Activated CD4-positive, CD25-positive, alpha-beta regulatory T cell (primary cell): ENCODE results near the gene ULK4.
"Not testable (repeated sequence)": the region's sequence is repeated elsewhere in the genome, so short reads cannot be mapped to it uniquely, and the experiment has no call there.

Experiments used
- DNase-seq, 4 experiments: peaks; one replicate each; lab custom pipeline; 2025; lab: John Stamatoyannopoulos, UW

Gene ULK4

GRCh38 chr3:41574900-41575299 lies 387.0 kb downstream of the ULK4 start:
- no peak for DNase-seq

- no peak for DNase-seq
Measured at GRCh38 chr3:41573591-41573990, 388.3 kb downstream of the ULK4 start.

- no peak for DNase-seq
Measured at GRCh38 chr3:41572092-41572491, 389.8 kb downstream of the ULK4 start.

GRCh38 chr3:41569632-41570305 lies 392.1 kb downstream of the ULK4 start:
- no peak for DNase-seq

- no peak for DNase-seq
Measured at GRCh38 chr3:41565948-41566514, 395.9 kb downstream of the ULK4 start.

GRCh38 chr3:41565003-41565402 lies 396.9 kb downstream of the ULK4 start:
- no peak for DNase-seq

GRCh38 chr3:41556245-41556644 lies 405.7 kb downstream of the ULK4 start:
- DNase-seq = not testable (repeated sequence)

- DNase-seq = no peak
Measured at GRCh38 chr3:41532976-41533375, 428.9 kb downstream of the ULK4 start.

- DNase-seq = no peak
Measured at GRCh38 chr3:41526995-41527573, 434.8 kb downstream of the ULK4 start.

- DNase-seq = no peak
Measured at GRCh38 chr3:41525303-41526064, 436.4 kb downstream of the ULK4 start.

GRCh38 chr3:41523897-41524296 lies 438.0 kb downstream of the ULK4 start:
- no peak for DNase-seq

GRCh38 chr3:41522612-41523011 lies 439.3 kb downstream of the ULK4 start:
- no peak for DNase-seq

GRCh38 chr3:41521010-41521655 lies 440.8 kb downstream of the ULK4 start:
- DNase-seq = no peak

- no peak for DNase-seq
Measured at GRCh38 chr3:41519746-41520145, 442.2 kb downstream of the ULK4 start.

GRCh38 chr3:41518626-41519025 lies 443.3 kb downstream of the ULK4 start:
- no peak for DNase-seq

- DNase-seq = no peak
Measured at GRCh38 chr3:41508063-41508696, 453.7 kb downstream of the ULK4 start.

- DNase-seq = no peak
Measured at GRCh38 chr3:41507336-41508062, 454.4 kb downstream of the ULK4 start.

- no peak for DNase-seq
Measured at GRCh38 chr3:41503998-41504623, 457.8 kb downstream of the ULK4 start.

- no peak for DNase-seq
Measured at GRCh38 chr3:41502481-41502880, 459.4 kb downstream of the ULK4 start.

GRCh38 chr3:41502023-41502422 lies 459.9 kb downstream of the ULK4 start:
- DNase-seq = no peak

- DNase-seq = no peak
Measured at GRCh38 chr3:41498847-41499246, 463.1 kb downstream of the ULK4 start.
